Hematopoietic multipotent progenitor cell treated with erythropoietin and hydrocortisone succinate and interleukin-3 and kit ligand, for 17 days (in vitro differentiated cells): ENCODE measurements around the gene INF2.

Source experiments
- DNase-seq: peaks from one replicate; pipeline ENCODE4 v3.0.0-alpha.2; 2015; ENCODE audit warnings: low spot score

INF2 gene

DNA sequence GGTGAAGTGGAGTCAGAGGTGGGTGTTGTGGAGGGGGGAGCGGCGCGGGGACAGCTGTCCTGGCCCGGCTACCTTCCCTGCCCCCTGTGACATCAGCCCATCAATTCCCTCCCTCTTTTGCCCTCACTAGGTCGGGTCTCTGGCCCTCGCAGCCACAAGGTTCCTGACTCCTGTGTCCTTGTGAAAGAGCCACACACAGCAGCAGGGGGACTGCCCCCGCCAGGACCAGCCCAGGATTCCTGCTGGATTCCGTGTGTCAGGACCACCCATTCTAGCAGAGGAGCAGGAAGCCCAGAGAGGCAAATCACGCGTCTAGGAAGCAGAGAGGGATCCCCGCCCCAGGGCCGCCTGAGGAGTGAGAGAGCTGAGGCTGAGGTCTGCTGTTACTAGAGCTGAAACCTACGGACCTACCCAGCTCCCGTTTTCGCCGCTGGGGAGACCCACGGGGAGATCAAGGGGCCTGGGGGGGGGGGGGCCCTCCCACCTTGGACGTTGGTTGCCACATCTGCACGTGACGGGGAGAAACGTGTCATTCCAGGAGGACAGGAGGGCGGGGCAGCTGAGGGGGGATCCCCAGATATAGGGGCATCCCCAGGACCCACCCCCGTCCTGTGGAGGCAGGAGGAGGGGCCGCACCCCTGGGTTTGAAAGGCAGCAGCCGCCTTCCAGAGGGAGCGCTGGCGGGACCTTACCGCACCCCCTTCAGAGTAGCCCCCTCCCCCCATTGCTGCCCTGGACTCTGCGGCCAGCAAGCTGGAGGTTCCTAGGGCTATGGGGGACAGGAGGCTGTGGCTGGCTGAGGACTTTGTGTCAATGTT, 12.5 kb upstream of the INF2 start:
- DNase-seq = peak; percentile 69

GRCh38 chr14:104677512-104678332, 11.7 kb upstream of the INF2 start:
- peak; percentile 90 for DNase-seq

DNA sequence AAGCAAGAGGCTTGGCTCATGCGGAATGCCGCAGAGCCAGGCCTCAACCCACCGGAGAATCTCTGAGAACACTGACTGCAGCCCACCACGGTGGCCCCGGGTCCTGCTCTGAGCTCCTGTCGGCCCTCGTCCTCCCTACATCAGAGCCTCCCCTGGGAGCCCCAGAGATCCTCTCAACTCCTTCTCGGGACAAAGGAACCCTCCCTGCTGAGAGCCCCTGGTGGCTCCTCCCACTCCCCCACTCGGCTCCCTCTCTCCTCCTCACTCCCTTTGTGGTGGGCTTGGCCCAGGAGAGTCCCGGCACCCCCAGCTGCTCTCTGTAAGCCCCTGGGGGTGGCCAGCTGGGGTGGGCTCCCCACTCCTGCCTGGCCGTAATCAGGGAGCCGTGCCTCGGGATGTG, 11.1 kb upstream of the INF2 start:
- no peak for DNase-seq

GRCh38 chr14:104678901-104679705, 10.3 kb upstream of the INF2 start:
- peak; percentile 27 for DNase-seq

DNA sequence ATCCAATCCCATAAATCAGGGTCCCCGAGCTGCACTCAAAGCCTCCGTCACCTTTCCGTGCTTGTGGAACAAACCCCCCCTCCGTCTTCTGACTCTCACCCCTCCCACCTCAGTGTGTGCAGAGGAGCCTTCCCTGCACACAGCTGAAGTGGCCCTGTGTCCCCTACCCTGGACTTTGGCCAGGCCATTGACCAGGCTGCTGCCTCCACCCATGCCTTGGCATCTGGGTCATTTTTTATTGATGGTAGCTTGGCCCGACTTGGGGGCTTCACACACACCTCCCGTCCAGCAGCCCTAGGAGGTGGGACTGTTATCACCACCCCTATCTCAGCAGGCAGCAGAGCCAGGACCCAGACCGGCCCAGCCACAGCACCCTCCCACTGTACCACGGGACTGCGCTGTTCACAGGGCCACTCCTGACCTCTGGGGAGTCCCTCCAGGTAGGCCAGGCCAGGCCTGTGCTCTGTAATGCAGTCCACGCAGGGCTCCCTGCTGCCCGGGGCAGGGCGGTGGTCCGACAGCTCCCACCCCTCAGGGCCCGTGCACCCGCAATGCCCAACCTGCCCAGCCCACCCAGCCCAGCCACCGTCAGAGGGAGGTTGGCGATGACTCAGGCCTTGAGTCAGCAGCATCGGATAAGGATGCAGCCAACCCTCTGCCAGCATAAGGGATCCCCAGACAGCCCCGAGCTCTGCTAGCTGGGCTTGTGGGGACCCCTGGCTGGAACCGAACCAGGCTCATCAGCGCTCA, 9.2 kb upstream of the INF2 start:
- DNase-seq = peak; percentile 93

GRCh38 chr14:104680806-104681688, 8.4 kb upstream of the INF2 start:
- peak; percentile 93 for DNase-seq

GRCh38 chr14:104681689-104682074, 7.7 kb upstream of the INF2 start:
- no peak for DNase-seq

GRCh38 chr14:104682107-104682593, 7.3 kb upstream of the INF2 start:
- no peak for DNase-seq

DNA sequence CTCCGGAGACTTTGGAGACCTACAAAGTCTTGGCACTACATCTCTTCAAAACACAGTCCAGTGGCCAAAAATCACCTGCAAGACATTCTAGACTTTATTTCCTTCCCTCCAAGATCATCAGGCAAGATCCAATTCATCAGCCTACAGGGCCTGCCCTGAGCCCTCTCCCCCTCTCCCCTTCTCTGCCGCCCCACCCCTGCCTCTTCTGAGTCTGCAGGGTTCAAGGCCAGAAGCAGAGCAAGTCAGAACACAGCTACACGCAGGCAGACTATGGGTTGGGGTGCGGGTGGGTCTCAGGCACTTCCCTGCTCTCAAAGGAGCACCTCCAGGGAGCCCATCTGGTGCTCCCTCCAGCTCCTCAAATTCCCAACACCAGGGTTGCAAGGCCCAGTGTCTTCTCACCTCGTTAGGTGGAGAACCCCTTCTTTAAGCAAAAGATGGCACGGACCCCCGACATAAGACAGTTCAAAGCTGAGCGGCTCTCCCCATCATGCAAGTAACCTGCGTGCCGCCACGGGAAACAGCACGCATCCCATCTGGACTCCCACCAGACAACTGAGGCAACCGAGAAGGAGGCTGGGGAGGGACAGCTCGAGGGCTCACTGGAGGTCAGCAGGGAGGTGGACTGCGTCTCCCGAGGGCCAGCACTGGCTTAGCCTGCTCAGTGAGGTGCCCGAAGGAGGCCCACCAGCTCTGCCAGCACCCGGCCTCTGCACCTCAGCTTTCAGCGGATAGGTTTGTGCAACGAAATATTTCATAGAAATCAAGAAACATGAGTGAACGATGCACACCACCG, 5.6 kb upstream of the INF2 start:
- DNase-seq = no peak

DNA sequence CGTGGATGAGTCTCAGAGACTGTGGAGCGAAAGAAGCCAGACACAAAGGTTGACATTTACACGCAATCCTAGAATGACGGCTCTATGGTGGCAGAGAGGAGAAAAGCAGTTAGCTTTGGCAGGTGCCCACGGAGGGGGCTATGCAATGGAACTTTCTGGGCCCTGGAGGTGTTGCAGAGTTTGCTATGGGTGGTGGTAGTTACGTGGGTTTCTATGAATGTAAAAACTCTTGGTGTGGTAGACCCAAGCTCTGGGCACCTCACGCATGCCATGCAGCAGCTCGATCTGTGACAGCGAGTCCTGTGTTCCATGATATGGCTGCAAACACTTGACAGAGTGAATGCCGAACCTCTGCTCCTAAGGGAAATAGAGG, 5.0 kb upstream of the INF2 start:
- DNase-seq = no peak

DNA sequence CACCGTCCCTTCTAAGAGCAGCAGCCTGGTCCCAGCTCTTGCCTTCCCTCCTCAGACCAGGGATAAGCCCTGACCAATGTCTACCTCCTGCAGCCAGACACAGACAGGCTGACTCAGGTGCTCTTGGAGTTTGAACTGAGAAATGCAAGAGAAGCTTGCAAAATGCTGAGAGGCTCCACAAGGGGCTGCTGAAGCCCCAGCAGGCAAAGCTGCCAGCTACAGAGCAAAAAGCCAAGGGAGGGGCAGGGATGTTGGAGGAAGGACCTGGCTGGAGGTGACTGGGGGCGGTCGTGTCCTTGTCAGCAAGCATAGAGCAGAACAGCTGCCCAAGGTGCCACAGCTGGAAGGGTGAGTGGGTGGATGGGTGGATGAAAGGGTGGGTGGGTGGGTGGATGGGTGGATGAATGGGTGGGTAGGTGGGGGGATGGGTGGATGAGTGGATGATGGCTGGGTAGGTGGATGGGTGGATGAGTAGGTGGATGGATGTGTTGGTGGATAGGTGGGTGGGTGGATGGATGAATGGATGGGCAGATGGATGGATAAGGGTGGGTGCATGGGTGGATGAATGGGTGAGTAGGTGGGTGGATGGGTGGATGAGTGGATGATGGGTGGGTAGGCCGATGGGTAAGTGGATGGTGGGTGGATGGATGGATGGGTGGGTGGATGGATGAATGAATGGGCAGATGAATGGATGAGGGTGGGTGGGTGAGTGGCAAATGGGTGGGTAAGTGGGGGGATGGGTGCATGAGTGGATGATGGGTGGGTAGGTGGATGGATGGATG, 4.0 kb upstream of the INF2 start:
- DNase-seq = no peak

- DNase-seq = no peak
Measured at GRCh38 chr14:104685998-104686610, 3.3 kb upstream of the INF2 start.

GRCh38 chr14:104686624-104687517, 2.5 kb upstream of the INF2 start:
- no peak for DNase-seq

GRCh38 chr14:104687601-104688504, 1.6 kb upstream of the INF2 start:
- peak; percentile 72 for DNase-seq

GRCh38 chr14:104688505-104689108, 811 bp upstream of the INF2 start:
- peak; percentile 65 for DNase-seq
